Gastrocnemius medialis (tissue), 4 donors: ENCODE measurements around the gene TMTC2.

Experiments
- POLR2A ChIP-seq, 2 donors: fragments of 450-650 bp; IDR thresholded peaks; one replicate each; pipeline ENCODE4 v1.6.1; 2017; ENCODE audit warnings: antibody characterized with exemption in 2 of 2, mild to moderate bottlenecking in 2 of 2, moderate library complexity in 2 of 2
- TF ChIP-seq, protein P1 (sequence below), 5 experiments: fragments of 450-650 bp in 3 of 5; fragments of 200-600 bp in 2 of 5; sonication (generic) in 2 of 5; IDR thresholded peaks in 4 of 5; conservative IDR thresholded peaks in 1 of 5; 1 replicate in 4 of 5; 2 replicates in 1 of 5; pipeline ENCODE4 v1.5.1; 2016 to 2019; ENCODE audit warnings: antibody characterized with exemption in 5 of 5, mild to moderate bottlenecking in 3 of 5, moderate library complexity in 3 of 5

DNA sequence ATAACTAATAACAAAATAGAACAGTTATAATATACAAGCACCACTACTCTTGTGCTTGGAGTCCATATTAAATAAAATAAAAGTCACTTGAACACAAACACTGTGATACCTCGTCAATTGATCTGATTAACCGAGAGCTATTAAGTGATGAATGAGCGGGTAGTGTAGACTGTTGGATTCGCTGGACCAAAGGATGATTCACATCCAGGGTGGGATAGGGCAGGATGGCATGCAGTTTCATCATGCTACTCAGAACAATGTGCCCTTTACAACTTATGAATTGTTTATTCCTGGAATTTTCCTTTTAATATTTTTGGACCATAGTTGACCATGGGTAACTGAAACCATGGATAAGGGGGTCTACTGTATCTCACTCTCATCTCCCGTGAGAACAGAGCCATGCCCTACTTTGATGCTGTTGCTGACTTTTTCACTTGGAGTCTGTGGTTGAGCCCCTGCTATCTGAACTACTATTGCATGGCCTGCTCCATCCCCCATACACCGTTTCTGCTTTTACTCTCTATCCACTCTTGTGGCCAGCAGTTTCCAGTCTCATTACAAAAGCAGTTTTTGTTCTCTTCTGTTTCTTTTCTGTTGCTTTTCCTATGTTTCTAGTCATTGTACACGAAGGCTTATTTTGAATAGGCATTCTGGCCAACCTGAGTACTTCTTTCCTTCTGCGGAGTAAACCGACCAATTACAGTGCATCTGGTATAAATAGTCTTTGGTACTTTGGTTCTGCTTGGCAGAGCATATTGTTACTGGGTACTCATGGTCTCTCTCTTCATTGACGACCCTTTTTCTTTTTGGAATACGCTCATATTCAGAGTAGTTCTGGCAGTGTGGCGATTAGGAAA is 12.2 kb downstream of the TMTC2 start:
- TF ChIP-seq, protein P1, sequence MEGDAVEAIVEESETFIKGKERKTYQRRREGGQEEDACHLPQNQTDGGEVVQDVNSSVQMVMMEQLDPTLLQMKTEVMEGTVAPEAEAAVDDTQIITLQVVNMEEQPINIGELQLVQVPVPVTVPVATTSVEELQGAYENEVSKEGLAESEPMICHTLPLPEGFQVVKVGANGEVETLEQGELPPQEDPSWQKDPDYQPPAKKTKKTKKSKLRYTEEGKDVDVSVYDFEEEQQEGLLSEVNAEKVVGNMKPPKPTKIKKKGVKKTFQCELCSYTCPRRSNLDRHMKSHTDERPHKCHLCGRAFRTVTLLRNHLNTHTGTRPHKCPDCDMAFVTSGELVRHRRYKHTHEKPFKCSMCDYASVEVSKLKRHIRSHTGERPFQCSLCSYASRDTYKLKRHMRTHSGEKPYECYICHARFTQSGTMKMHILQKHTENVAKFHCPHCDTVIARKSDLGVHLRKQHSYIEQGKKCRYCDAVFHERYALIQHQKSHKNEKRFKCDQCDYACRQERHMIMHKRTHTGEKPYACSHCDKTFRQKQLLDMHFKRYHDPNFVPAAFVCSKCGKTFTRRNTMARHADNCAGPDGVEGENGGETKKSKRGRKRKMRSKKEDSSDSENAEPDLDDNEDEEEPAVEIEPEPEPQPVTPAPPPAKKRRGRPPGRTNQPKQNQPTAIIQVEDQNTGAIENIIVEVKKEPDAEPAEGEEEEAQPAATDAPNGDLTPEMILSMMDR (IDR thresholded peaks at IDR 0.05 in 4 of 5, conservative IDR thresholded peaks at IDR 0.05 in 1 of 5): no peak
- no peak for TF ChIP-seq POLR2A (IDR thresholded peaks at IDR 0.05)
